Gastroesophageal sphincter (tissue), 3 donors: ENCODE data around the gene DBNDD2.

Source experiments
- CTCF ChIP-seq, 4 experiments: fragments of 200-600 bp in 2 of 4; fragments of 450-650 bp in 2 of 4; sonication (generic) in 1 of 4; IDR thresholded peaks; one replicate each; pipeline ENCODE4 v1.5.1; 2017 to 2019; ENCODE audit warnings: antibody characterized with exemption in 4 of 4, mild to moderate bottlenecking in 2 of 4, moderate library complexity in 2 of 4
- EP300 ChIP-seq: sonication (generic); formaldehyde crosslinking; IDR thresholded peaks from one replicate; pipeline ENCODE4 v1.6.1; 2017; ENCODE audit warnings: antibody characterized with exemption, mild to moderate bottlenecking
- POLR2A ChIP-seq, 2 donors: fragments of 450-650 bp; IDR thresholded peaks; one replicate each; pipeline ENCODE4 v1.6.1; 2017; ENCODE audit warnings: antibody characterized with exemption in 2 of 2, mild to moderate bottlenecking in 2 of 2, moderate library complexity in 1 of 2
- POLR2AphosphoS5 ChIP-seq: sonication (generic); formaldehyde crosslinking; IDR thresholded peaks from one replicate; pipeline ENCODE4 v1.6.1; 2017; ENCODE audit warnings: antibody characterized with exemption

- no peak for TF ChIP-seq CTCF (IDR thresholded peaks at IDR 0.05)
- TF ChIP-seq POLR2AphosphoS5, result no peak
- TF ChIP-seq EP300, result no peak
- TF ChIP-seq POLR2A (IDR thresholded peaks at IDR 0.05), result no peak
These were observed 1.6 kb downstream of the DBNDD2 start for GRCh38 chr20:45409521-45410272.
